Endothelial cell of umbilical vein (primary cell): Measurements from ENCODE around the gene SLC39A11. TPM values are rescaled to one million over a fixed set of nuclear protein-coding genes. Genes with fewer than 3 reads are reported as not detected.

Source experiments
- BruUV-seq: library from RNA; stranded (reverse); fragments of 400-500 nt; replicated peaks from 2 replicates; lab custom pipeline; 2021; lab: Mats Ljungman, UMichigan
- CTCF ChIA-PET: fragments of 300-600, 350-600 bp; sonication (Branson Sonifier 250); formaldehyde crosslinking; loops from one replicate; lab custom pipeline; 2021; ENCODE audit warnings: antibody characterized with exemption, inconsistent platforms; lab: Charles Lee
- POLR2A ChIA-PET: fragments of 300-600, 350-600 bp; sonication (Branson Sonifier 250); formaldehyde crosslinking; loops from one replicate; lab custom pipeline; 2021; ENCODE audit warnings: antibody characterized with exemption, inconsistent platforms; lab: Charles Lee
- DNase-seq: peaks from one replicate; pipeline ENCODE4 v3.0.0-alpha.2; 2011; ENCODE audit warnings: low read depth, low spot score
- FAIRE-seq: peaks from 2 replicates; lab custom pipeline; 2011; peaks lifted over from hg19 to GRCh38; lab: Jason Lieb, UNC
- H2AFZ ChIP-seq: 2 replicates; pipeline ENCODE4 v1.6.0; 2012; ENCODE audit warnings: low read depth, low read length, control low read depth, inconsistent platforms
- H3K27ac ChIP-seq: 2 replicates; pipeline ENCODE4 v1.5.1; 2011; ENCODE audit warnings: low read depth, mild to moderate bottlenecking, control low read depth, low read length, moderate library complexity; ENCODE audit not compliant: insufficient read depth
- H3K27me3 ChIP-seq, 2 experiments: 2 replicates each; pipeline versions ENCODE4 v1.6.0 to v1.6.1; 2011; ENCODE audit warnings: low read length in 2 of 2, mixed read lengths in 1 of 2; ENCODE audit not compliant: control insufficient read depth in 2 of 2, insufficient read depth in 2 of 2
- H3K36me3 ChIP-seq, 2 experiments: 2 replicates in 1 of 2; 3 replicates in 1 of 2; pipeline ENCODE4 v1.5.1; 2011; ENCODE audit warnings: low read length in 2 of 2, mild to moderate bottlenecking in 1 of 2, moderate library complexity in 1 of 2; ENCODE audit not compliant: control insufficient read depth in 2 of 2, insufficient read depth in 2 of 2; ENCODE audit errors: extremely low read depth in 1 of 2
- H3K4me1 ChIP-seq: 3 replicates; pipeline ENCODE4 v1.5.1; 2011; ENCODE audit warnings: mild to moderate bottlenecking, low read length; ENCODE audit not compliant: control insufficient read depth, insufficient read depth; ENCODE audit errors: extremely low read depth
- H3K4me2 ChIP-seq: 2 replicates; pipeline ENCODE4 v1.6.1; 2011; ENCODE audit warnings: low read length, control low read depth, mixed read lengths; ENCODE audit not compliant: insufficient read depth
- H3K4me3 ChIP-seq, 3 experiments: fragments of 200-600 bp in 1 of 3; sonication (generic), shearing (Covaris generic) in 1 of 3; replicated peaks in 1 of 3; 2 replicates each; pipeline ENCODE4 v1.5.1; 2011 to 2016; ENCODE audit warnings: control low read depth in 3 of 3, low read length in 3 of 3, mild to moderate bottlenecking in 2 of 3, inconsistent platforms in 1 of 3, low read depth in 1 of 3, moderate library complexity in 1 of 3; ENCODE audit not compliant: insufficient read depth in 1 of 3
- H3K79me2 ChIP-seq: 2 replicates; pipeline ENCODE4 v1.6.0; 2012; ENCODE audit warnings: low read length, inconsistent platforms; ENCODE audit not compliant: control insufficient read depth, insufficient read depth
- H3K9ac ChIP-seq: replicated peaks from 2 replicates; pipeline ENCODE3; 2011; ENCODE audit warnings: low read length, control low read depth; ENCODE audit not compliant: insufficient read depth; ENCODE audit errors: extremely low read depth
- H3K9me1 ChIP-seq: replicated peaks from 3 replicates; pipeline ENCODE4 v1.6.0; 2011; ENCODE audit warnings: mild to moderate bottlenecking, low read length; ENCODE audit not compliant: control insufficient read depth, insufficient read depth; ENCODE audit errors: extremely low read depth
- H3K9me3 ChIP-seq: replicated peaks from 2 replicates; pipeline ENCODE4 v1.5.1; 2012; ENCODE audit warnings: low read length, inconsistent platforms; ENCODE audit not compliant: control insufficient read depth, insufficient read depth
- H4K20me1 ChIP-seq: replicated peaks from 2 replicates; pipeline ENCODE3; 2011; ENCODE audit warnings: mild to moderate bottlenecking, low read length; ENCODE audit not compliant: control insufficient read depth, insufficient read depth; ENCODE audit errors: extremely low read depth
- CTCF ChIP-seq, 2 donors: IDR thresholded peaks; 1 replicate in 1 of 2; 2 replicates in 1 of 2; pipeline ENCODE4 v1.5.1; 2011; ENCODE audit warnings: low read length in 2 of 2, mild to moderate bottlenecking in 2 of 2, moderate library complexity in 2 of 2, control low read depth in 1 of 2, inconsistent platforms in 1 of 2, low read depth in 1 of 2; ENCODE audit not compliant: insufficient read depth in 1 of 2; ENCODE audit errors: extremely low read depth in 1 of 2
- EZH2 ChIP-seq: IDR thresholded peaks from 2 replicates; pipeline ENCODE4 v1.6.1; 2012; ENCODE audit warnings: borderline replicate concordance, low read depth, mild to moderate bottlenecking, moderate library complexity, low read length, inconsistent platforms; ENCODE audit not compliant: severe bottlenecking
- FOS ChIP-seq: IDR thresholded peaks from 2 replicates; pipeline ENCODE4 v1.6.1; 2011; ENCODE audit warnings: mild to moderate bottlenecking, low read length, moderate library complexity, borderline replicate concordance; ENCODE audit not compliant: insufficient read depth
- GATA2 ChIP-seq: IDR thresholded peaks from 2 replicates; pipeline ENCODE4 v1.7.0; 2011; ENCODE audit warnings: low read depth, mild to moderate bottlenecking, moderate library complexity, mixed read lengths, low read length; ENCODE audit not compliant: insufficient read length, insufficient read depth
- JUN ChIP-seq: IDR thresholded peaks from 2 replicates; pipeline ENCODE4 v1.6.1; 2011; ENCODE audit warnings: borderline replicate concordance, low read depth; ENCODE audit not compliant: insufficient read length, insufficient read depth
- MAX ChIP-seq: IDR thresholded peaks from 2 replicates; pipeline ENCODE4 v1.6.1; 2011; ENCODE audit not compliant: insufficient read depth, insufficient read length
- MYC ChIP-seq: IDR thresholded peaks from one replicate; pipeline ENCODE4 v1.6.1; 2011; ENCODE audit warnings: mild to moderate bottlenecking, low read depth, low read length
- POLR2A ChIP-seq: IDR thresholded peaks from 2 replicates; pipeline ENCODE4 v1.6.1; 2012; ENCODE audit warnings: low read depth, mild to moderate bottlenecking, control low read depth, low read length
- POLR2AphosphoS5 ChIP-seq: IDR thresholded peaks from 2 replicates; pipeline ENCODE4 v1.6.1; 2012; ENCODE audit warnings: low read depth, mild to moderate bottlenecking, control low read depth, low read length, moderate library complexity; ENCODE audit not compliant: insufficient read depth
- dilution Hi-C: fragments of 300-500 bp; cut with MboI; formaldehyde crosslinking; loops from one replicate; pipeline ENCODE4 v1.15.0; 2019; ENCODE audit warnings: low sequenced_read_pairs; ENCODE audit not compliant: extremely low pct_ligation_motif_present
- intact Hi-C: fragments of 100-400 bp; cut with micrococcal nuclease; formaldehyde crosslinking; loops from one replicate; pipeline ENCODE4 v1.10.0; 2022
- polyA plus RNA-seq, 4 experiments: library from polyadenylated mRNA; depleted of rRNA in 3 of 4; stranded (reverse) in 3 of 4; unstranded in 1 of 4; fragments of >200 nt; gene quantifications; 2 replicates each; pipeline versions ENCODE4 v1.2.1 to v1.2.3, GENCODE V29; 2011 to 2012; ENCODE audit warnings: missing spikeins in 1 of 4
- total RNA-seq: library from RNA; stranded (reverse); gene quantifications from 2 replicates; pipeline ENCODE4 v1.2.3, GENCODE V29; 2021

Gene SLC39A11
- total and polyA plus RNA-seq, 2 donors (not counting 3 experiments of a cell fraction or from before 2014, with no cell fraction given) = 8.1 to 11.9 TPM

GRCh38 chr17:72635034-72635635 lies 457.4 kb downstream of the SLC39A11 start:
- no peak overlapping the region for H3K9ac ChIP-seq
- H4K20me1 ChIP-seq = no peaks in the 10 kb centered on the region
- H3K9me1 ChIP-seq = no peaks in the 10 kb centered on the region
- DNase-seq (no peak), FAIRE-seq (no peak)
- dilution Hi-C loops = no loop called here
- intact Hi-C loops = no loop called here
- no peak overlapping the region for H3K4me2 ChIP-seq
- no peak overlapping the region for H3K4me3 ChIP-seq
- H3K79me2 ChIP-seq = no peaks in the 10 kb centered on the region
- H2AFZ ChIP-seq = no peak overlapping the region
- BruUV-seq = no TSS peak
- ChIA-PET CTCF (no interaction called here), POLR2A (no interaction called here)
- no peak for TF ChIP-seq FOS
- TF ChIP-seq JUN = no peak
- no peak for TF ChIP-seq CTCF (IDR thresholded peaks at IDR 0.05; ENCODE audit: extremely low read depth in 1 of 2, insufficient read depth in 1 of 2, low read depth in 1 of 2, low read length in 2 of 2)
- no peak for TF ChIP-seq POLR2AphosphoS5
- H3K4me1 ChIP-seq = no peaks in the 10 kb centered on the region
- no peaks in the 10 kb centered on the region for H3K36me3 ChIP-seq
- no peaks in the 10 kb centered on the region for H3K27me3 ChIP-seq
- no peaks in the 10 kb centered on the region for H3K9me3 ChIP-seq
- no peak overlapping the region for H3K27ac ChIP-seq

- H3K79me2 ChIP-seq = no peaks in the 10 kb centered on the region
- no peak overlapping the region for H3K4me2 ChIP-seq
- H3K4me3 ChIP-seq = no peak overlapping the region
- BruUV-seq = no TSS peak
- H3K27ac ChIP-seq = no peak overlapping the region
- H3K9me3 ChIP-seq = no peaks in the 10 kb centered on the region
- no peak overlapping the region for H2AFZ ChIP-seq
- H3K9me1 ChIP-seq = no peaks in the 10 kb centered on the region
- H3K27me3 ChIP-seq = no peaks in the 10 kb centered on the region
- TF ChIP-seq POLR2AphosphoS5 = no peak
- no peak for TF ChIP-seq POLR2A
- TF ChIP-seq MAX = no peak
- TF ChIP-seq CTCF (IDR thresholded peaks at IDR 0.05; ENCODE audit: extremely low read depth in 1 of 2, insufficient read depth in 1 of 2, low read depth in 1 of 2, low read length in 2 of 2) = no peak
- TF ChIP-seq JUN = no peak
- no peak for TF ChIP-seq MYC
- TF ChIP-seq FOS = no peak
- TF ChIP-seq GATA2 = no peak
- TF ChIP-seq EZH2 = no peak
- dilution Hi-C loops (no loop called here), intact Hi-C loops (no loop called here)
- ChIA-PET POLR2A (no interaction called here), CTCF (no interaction called here)
- no peak overlapping the region for H3K9ac ChIP-seq
- FAIRE-seq (no peak), DNase-seq (no peak)
- no peaks in the 10 kb centered on the region for H3K4me1 ChIP-seq
- H4K20me1 ChIP-seq = no peaks in the 10 kb centered on the region
- no peaks in the 10 kb centered on the region for H3K36me3 ChIP-seq
Measured at GRCh38 chr17:72634621-72635020, 457.9 kb downstream of the SLC39A11 start.
